Endodermal cell (in vitro differentiated cells): ENCODE results near the gene PTTG1. TPM values are rescaled to one million over a fixed set of nuclear protein-coding genes. Genes with fewer than 3 reads are reported as not detected.

Experiments
- DNase-seq: peaks from one replicate; pipeline ENCODE4 v3.0.0-alpha.2; 2017
- H3K27ac ChIP-seq: 2 replicates; pipeline ENCODE4 v1.5.1; 2013; ENCODE audit warnings: mild to moderate bottlenecking, low read depth, low read length, moderate library complexity
- H3K27me3 ChIP-seq: 2 replicates; pipeline ENCODE4 v1.6.1; 2013; ENCODE audit warnings: mild to moderate bottlenecking, low read length, moderate library complexity; ENCODE audit not compliant: insufficient read depth, control insufficient read depth, poor library complexity, severe bottlenecking
- H3K36me3 ChIP-seq: 2 replicates; pipeline ENCODE4 v1.7.0; 2013; ENCODE audit warnings: mild to moderate bottlenecking, low read length, moderate library complexity; ENCODE audit not compliant: control insufficient read depth, insufficient read depth
- H3K4me1 ChIP-seq: one replicate; pipeline ENCODE4 v1.7.0; 2013; ENCODE audit warnings: low read length; ENCODE audit not compliant: control insufficient read depth, insufficient read depth
- H3K4me3 ChIP-seq: 2 replicates; pipeline ENCODE4 v1.5.1; 2013; ENCODE audit warnings: mild to moderate bottlenecking, low read length, moderate library complexity
- H3K9ac ChIP-seq: 2 replicates; pipeline ENCODE4 v1.6.1; 2013; ENCODE audit warnings: mild to moderate bottlenecking, low read length, moderate library complexity; ENCODE audit not compliant: poor library complexity, severe bottlenecking; ENCODE audit errors: extremely low read depth
- H3K9me3 ChIP-seq: 2 replicates; pipeline ENCODE4 v1.6.1; 2013; ENCODE audit warnings: mild to moderate bottlenecking, low read length, moderate library complexity; ENCODE audit not compliant: control insufficient read depth
- H3K27ac Mint-ChIP-seq: 2 replicates; pipeline ENCODE4 v1.8.0; 2020; ENCODE audit warnings: mixed read lengths
- H3K27me3 Mint-ChIP-seq: 2 replicates; pipeline ENCODE4 v1.8.0; 2021; ENCODE audit warnings: mild to moderate bottlenecking, mixed read lengths; ENCODE audit not compliant: insufficient read depth
- H3K36me3 Mint-ChIP-seq: 2 replicates; pipeline ENCODE4 v1.8.0; 2020; ENCODE audit warnings: low read depth, mixed read lengths
- H3K4me1 Mint-ChIP-seq: 2 replicates; pipeline ENCODE4 v1.8.0; 2020; ENCODE audit warnings: mixed read lengths
- H3K4me3 Mint-ChIP-seq: 2 replicates; pipeline ENCODE4 v1.8.0; 2020; ENCODE audit warnings: mild to moderate bottlenecking, moderate library complexity, mixed read lengths
- H3K9me3 Mint-ChIP-seq: 2 replicates; pipeline ENCODE4 v1.8.0; 2020; ENCODE audit warnings: mild to moderate bottlenecking, mixed read lengths
- WGBS, 2 experiments: methylation state at CpG; one replicate each; pipeline versions ENCODE4 v1.1.5 to v1.1.7; 2013; ENCODE audit warnings: missing lambda C conversion rate in 2 of 2, mixed read lengths in 1 of 2; ENCODE audit not compliant: insufficient coverage in 1 of 2, insufficient read length in 1 of 2; 5-methylcytosine and 5-hydroxymethylcytosine counted together
- total RNA-seq, 2 donors: library from RNA; stranded (reverse); fragmentation: NEBNext Ultra II Directional in 1 of 2; extraction: Animal tissue kit (Norgen Biotek cat#: 25700) in 1 of 2; gene quantifications; 2 replicates in 1 of 2; 3 replicates in 1 of 2; pipeline ENCODE4 v1.2.1, GENCODE V29; 2021
- TF ChIP-seq, protein P1 (sequence below): fragments of 200-600 bp; sonication (generic); conservative IDR thresholded peaks from 2 replicates; pipeline ENCODE4 v1.5.0; 2021; ENCODE audit warnings: antibody characterized with exemption, mild to moderate bottlenecking

The PTTG1 gene
- total RNA-seq, 2 donors from 2014 or later = 121 to 162 TPM

DNA sequence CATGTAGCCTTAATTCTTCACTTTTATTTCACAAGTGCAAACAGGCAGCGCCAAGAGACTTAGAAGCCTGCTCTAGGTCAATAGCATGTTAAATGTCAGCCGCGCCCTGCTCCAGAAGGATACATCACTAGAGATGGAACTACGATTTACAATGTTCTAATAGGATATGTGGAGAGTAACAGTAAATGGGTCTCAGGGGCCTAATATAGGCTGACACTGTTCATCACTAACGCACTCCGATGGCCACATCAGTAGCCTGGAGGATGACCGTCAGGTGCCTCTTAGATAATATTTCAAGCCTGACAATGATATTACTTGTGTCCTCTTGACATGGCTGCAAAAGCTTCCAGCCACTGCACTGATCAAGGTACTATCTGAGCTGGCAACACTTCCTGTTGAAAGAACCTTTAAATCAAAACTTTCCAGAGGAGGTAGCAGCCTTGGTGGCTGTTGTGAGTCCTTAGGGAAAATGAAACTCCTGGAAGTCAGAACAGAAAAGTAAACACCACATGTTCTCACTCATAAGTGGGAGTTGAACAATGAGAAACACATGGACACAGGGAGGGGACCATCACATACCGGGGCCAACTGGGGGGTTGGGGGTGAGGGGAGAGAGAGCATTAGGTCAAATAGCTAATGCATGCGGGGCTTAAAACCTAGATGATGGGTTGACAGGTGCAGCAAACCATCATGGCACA, 35.0 kb downstream of the PTTG1 start:
- H3K9me3 ChIP-seq = no peaks in the 10 kb centered on the region
- no peak for DNase-seq
- H3K27me3 Mint-ChIP-seq = no peaks in the 10 kb centered on the region
- H3K27me3 ChIP-seq = no peaks in the 10 kb centered on the region
- H3K4me1 ChIP-seq = no peaks in the 10 kb centered on the region
- WGBS, 2 experiments = 87 to 95% methylated on average over 7 to 9 of the region's 9 CpGs
- H3K9me3 Mint-ChIP-seq = peaks cover 5% of the 10 kb centered on the region
- no peak overlapping the region for H3K27ac Mint-ChIP-seq
- no peak overlapping the region for H3K4me3 ChIP-seq
- H3K4me1 Mint-ChIP-seq = no peaks in the 10 kb centered on the region
- no peak overlapping the region for H3K27ac ChIP-seq
- TF ChIP-seq, protein P1, sequence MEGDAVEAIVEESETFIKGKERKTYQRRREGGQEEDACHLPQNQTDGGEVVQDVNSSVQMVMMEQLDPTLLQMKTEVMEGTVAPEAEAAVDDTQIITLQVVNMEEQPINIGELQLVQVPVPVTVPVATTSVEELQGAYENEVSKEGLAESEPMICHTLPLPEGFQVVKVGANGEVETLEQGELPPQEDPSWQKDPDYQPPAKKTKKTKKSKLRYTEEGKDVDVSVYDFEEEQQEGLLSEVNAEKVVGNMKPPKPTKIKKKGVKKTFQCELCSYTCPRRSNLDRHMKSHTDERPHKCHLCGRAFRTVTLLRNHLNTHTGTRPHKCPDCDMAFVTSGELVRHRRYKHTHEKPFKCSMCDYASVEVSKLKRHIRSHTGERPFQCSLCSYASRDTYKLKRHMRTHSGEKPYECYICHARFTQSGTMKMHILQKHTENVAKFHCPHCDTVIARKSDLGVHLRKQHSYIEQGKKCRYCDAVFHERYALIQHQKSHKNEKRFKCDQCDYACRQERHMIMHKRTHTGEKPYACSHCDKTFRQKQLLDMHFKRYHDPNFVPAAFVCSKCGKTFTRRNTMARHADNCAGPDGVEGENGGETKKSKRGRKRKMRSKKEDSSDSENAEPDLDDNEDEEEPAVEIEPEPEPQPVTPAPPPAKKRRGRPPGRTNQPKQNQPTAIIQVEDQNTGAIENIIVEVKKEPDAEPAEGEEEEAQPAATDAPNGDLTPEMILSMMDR = no peak
- no peak overlapping the region for H3K9ac ChIP-seq
- no peak overlapping the region for H3K4me3 Mint-ChIP-seq
- H3K36me3 Mint-ChIP-seq = no peaks in the 10 kb centered on the region
- no peaks in the 10 kb centered on the region for H3K36me3 ChIP-seq

DNA sequence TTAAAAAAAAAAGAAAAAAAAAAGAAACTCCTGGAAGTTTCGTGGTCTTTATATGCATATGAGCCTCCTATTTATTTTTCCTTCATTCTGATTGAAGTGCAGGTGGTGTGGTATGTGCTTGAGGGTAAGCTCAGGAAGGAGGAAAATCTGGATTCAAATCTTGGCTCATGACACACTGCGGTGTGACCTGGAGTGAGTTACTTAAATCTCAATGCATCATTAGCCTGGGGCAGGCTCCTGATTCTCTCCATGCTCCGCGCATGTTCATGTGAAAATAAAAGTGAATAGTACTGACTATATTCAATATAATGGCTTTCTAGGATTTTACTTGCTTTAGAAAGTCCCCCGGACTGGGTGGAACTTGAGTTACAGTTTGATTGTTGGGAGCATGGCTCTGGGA, 35.6 kb downstream of the PTTG1 start:
- no peaks in the 10 kb centered on the region for H3K27me3 Mint-ChIP-seq
- no peak for DNase-seq
- Histone ChIP-seq H3K27ac (no peak overlapping the region), H3K36me3 (no peaks in the 10 kb centered on the region), H3K4me3 (no peak overlapping the region), H3K27me3 (no peaks in the 10 kb centered on the region), H3K4me1 (no peaks in the 10 kb centered on the region), H3K9me3 (no peaks in the 10 kb centered on the region), H3K9ac (no peak overlapping the region)
- H3K4me1 Mint-ChIP-seq = no peaks in the 10 kb centered on the region
- no peak overlapping the region for H3K4me3 Mint-ChIP-seq
- 92 to 100% methylated on average over 2 to 4 of the region's 5 CpGs for WGBS, 2 experiments
- no peaks in the 10 kb centered on the region for H3K36me3 Mint-ChIP-seq
- peaks cover 5% of the 10 kb centered on the region for H3K9me3 Mint-ChIP-seq
- no peak overlapping the region for H3K27ac Mint-ChIP-seq
- TF ChIP-seq, protein P1 = no peak

DNA sequence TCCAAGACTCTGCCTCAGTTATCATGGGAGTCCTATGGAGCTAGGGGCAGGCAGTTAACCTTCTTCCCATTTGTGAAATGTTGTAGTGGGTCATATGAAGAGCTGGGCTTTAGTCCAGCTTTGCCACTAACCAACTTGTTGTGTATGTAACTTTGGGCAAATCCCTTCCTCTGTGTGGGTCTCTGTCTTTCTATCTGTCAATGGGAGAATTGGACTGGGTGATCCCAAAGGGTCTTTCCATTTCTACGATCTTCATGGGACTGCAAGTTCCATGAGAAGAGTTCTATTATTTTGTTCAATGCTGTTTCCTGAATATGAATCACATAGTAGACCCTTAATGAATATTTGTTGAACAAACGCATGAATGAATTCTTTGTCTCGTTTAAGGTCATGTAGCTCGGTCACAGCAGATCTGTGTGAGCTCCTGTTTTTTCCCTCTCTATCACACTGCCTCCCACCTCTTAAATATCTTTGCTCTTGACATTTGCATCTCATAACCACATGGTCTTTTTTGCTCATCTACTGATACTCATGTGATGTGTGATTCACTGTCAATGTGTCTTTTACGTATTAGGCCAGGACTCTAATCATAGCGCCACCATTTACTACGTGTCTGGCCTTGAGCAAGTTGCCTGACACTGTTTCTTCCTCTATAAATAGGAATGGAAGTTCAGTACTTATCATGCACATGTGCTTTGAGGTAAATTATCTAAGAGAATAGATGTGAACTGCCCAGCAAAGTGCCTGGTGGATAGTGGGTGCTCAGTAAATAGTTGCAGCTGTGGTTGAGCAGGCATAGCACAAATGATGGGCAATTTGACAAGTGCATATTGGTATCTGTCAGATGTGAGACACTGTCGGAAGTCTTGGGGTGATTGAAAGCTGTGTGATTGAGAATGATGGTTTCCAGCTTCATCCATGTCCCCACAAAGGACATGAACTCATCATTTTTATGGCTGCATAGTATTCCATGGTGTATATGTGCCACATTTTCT, 37.4 kb downstream of the PTTG1 start:
- Histone ChIP-seq H3K9me3 (no peaks in the 10 kb centered on the region), H3K4me3 (no peak overlapping the region), H3K27ac (no peak overlapping the region), H3K36me3 (no peaks in the 10 kb centered on the region), H3K9ac (no peak overlapping the region), H3K4me1 (no peaks in the 10 kb centered on the region), H3K27me3 (no peaks in the 10 kb centered on the region)
- Mint-ChIP-seq H3K27me3 (no peaks in the 10 kb centered on the region), H3K36me3 (no peaks in the 10 kb centered on the region), H3K4me1 (no peaks in the 10 kb centered on the region), H3K4me3 (no peak overlapping the region), H3K9me3 (peaks cover 5% of the 10 kb centered on the region), H3K27ac (no peak overlapping the region)
- TF ChIP-seq, protein P1 = no peak
- 95 to 98% methylated on average over 6 to 8 of the region's 8 CpGs for WGBS, 2 experiments
- no peak for DNase-seq
